Bronchial epithelial cell (primary cell): ENCODE measurements around the gene PIK3R5. TPM values are rescaled to one million over a fixed set of nuclear protein-coding genes. Genes with fewer than 3 reads are reported as not detected.
A peak's percentile ranks its signal among the peaks of the same experiment; 100 is the strongest.

Experiments used
- DNase-seq: peaks from one replicate; pipeline ENCODE4 v3.0.0-alpha.2; 2010; ENCODE audit warnings: low read depth
- FAIRE-seq: peaks from 2 replicates; lab custom pipeline; 2011; peaks lifted over from hg19 to GRCh38; lab: Jason Lieb, UNC
- H3K27me3 ChIP-seq: 2 replicates; pipeline ENCODE4 v1.5.1; 2011; ENCODE audit warnings: low read length; ENCODE audit not compliant: control insufficient read depth, insufficient read depth
- H3K36me3 ChIP-seq: 2 replicates; pipeline ENCODE4 v1.5.1; 2011; ENCODE audit warnings: low read length; ENCODE audit not compliant: control insufficient read depth, insufficient read depth
- H3K4me3 ChIP-seq: 2 replicates; pipeline ENCODE4 v1.5.1; 2011; ENCODE audit warnings: mild to moderate bottlenecking, low read depth, low read length, control low read depth
- CTCF ChIP-seq: IDR thresholded peaks from 2 replicates; pipeline ENCODE4 v1.5.1; 2011; ENCODE audit warnings: mild to moderate bottlenecking, moderate library complexity, low read length, control low read depth, inconsistent platforms; ENCODE audit not compliant: insufficient read depth, severe bottlenecking
- total RNA-seq: library from RNA; depleted of rRNA; stranded (reverse); fragments of >200 nt; gene quantifications from 2 replicates; pipeline ENCODE4 v1.2.1, GENCODE V29; 2014

PIK3R5 gene
- total RNA-seq, 1 donor from 2014 or later: not detected

- no peaks in the 10 kb centered on the region for H3K36me3 ChIP-seq
- no peak overlapping the region for H3K4me3 ChIP-seq
- FAIRE-seq (no peak), DNase-seq (no peak)
- no peaks in the 10 kb centered on the region for H3K27me3 ChIP-seq
- TF ChIP-seq CTCF: no peak
Measured at GRCh38 chr17:8960325-8961140, 5.0 kb downstream of the PIK3R5 start.

GRCh38 chr17:8959312-8959918, 6.1 kb downstream of the PIK3R5 start:
- TF ChIP-seq CTCF: no peak
- H3K27me3 ChIP-seq: no peaks in the 10 kb centered on the region
- no peak overlapping the region for H3K4me3 ChIP-seq
- no peaks in the 10 kb centered on the region for H3K36me3 ChIP-seq
- DNase-seq (no peak), FAIRE-seq (no peak)

GRCh38 chr17:8957721-8958120, 7.8 kb downstream of the PIK3R5 start:
- Histone ChIP-seq H3K36me3 (no peaks in the 10 kb centered on the region), H3K27me3 (no peaks in the 10 kb centered on the region), H3K4me3 (no peak overlapping the region)
- no peak for TF ChIP-seq CTCF
- DNase-seq (no peak), FAIRE-seq (no peak)

- TF ChIP-seq CTCF: no peak
- Histone ChIP-seq H3K4me3 (no peak overlapping the region), H3K27me3 (no peaks in the 10 kb centered on the region), H3K36me3 (no peaks in the 10 kb centered on the region)
- FAIRE-seq: no peak
- DNase-seq: no peak
Measured at GRCh38 chr17:8956465-8956902, 9.0 kb downstream of the PIK3R5 start.

- Histone ChIP-seq H3K4me3 (no peak overlapping the region), H3K36me3 (no peaks in the 10 kb centered on the region), H3K27me3 (no peaks in the 10 kb centered on the region)
- DNase-seq (no peak), FAIRE-seq (peak; percentile 28)
- TF ChIP-seq CTCF: no peak
Measured at GRCh38 chr17:8955021-8955959, 10.2 kb downstream of the PIK3R5 start.
